Tibial nerve (tissue), 4 donors: Measurements from ENCODE around the gene FANK1. TPM values are rescaled to one million over a fixed set of nuclear protein-coding genes. Genes with fewer than 3 reads are reported as not detected.

Source experiments
- DNase-seq, 2 donors: peaks; one replicate each; pipeline ENCODE4 v3.0.0-alpha.2; 2019; ENCODE audit warnings: low spot score in 2 of 2
- H3K27ac ChIP-seq, 4 donors: fragments of 200-600 bp; sonication (generic) in 3 of 4; one replicate each; pipeline ENCODE4 v1.5.1; 2017 to 2019; ENCODE audit warnings: mild to moderate bottlenecking in 1 of 4
- H3K27me3 ChIP-seq, 2 donors: fragments of 200-600 bp; sonication (generic) in 1 of 2; one replicate each; pipeline versions ENCODE4 v1.5.1 to v1.6.0; 2017 to 2019
- H3K36me3 ChIP-seq, 3 donors: fragments of 200-600 bp; sonication (generic); one replicate each; pipeline ENCODE4 v1.5.1; 2018 to 2019
- H3K4me1 ChIP-seq, 4 donors: fragments of 200-600 bp; sonication (generic) in 3 of 4; one replicate each; pipeline ENCODE4 v1.5.1; 2017 to 2019
- H3K4me3 ChIP-seq, 4 donors: fragments of 200-600 bp; sonication (generic) in 3 of 4; one replicate each; pipeline ENCODE4 v1.5.1; 2017 to 2019; ENCODE audit warnings: mild to moderate bottlenecking in 1 of 4, moderate library complexity in 1 of 4
- H3K9me3 ChIP-seq, 4 donors: fragments of 200-600 bp; sonication (generic) in 3 of 4; one replicate each; pipeline ENCODE4 v1.5.1; 2017 to 2019
- EP300 ChIP-seq, 2 donors: sonication (generic); formaldehyde crosslinking; IDR thresholded peaks; one replicate each; pipeline ENCODE4 v1.6.1; 2017; ENCODE audit warnings: antibody characterized with exemption in 2 of 2, mild to moderate bottlenecking in 1 of 2
- POLR2A ChIP-seq, 2 donors: fragments of 450-650 bp; IDR thresholded peaks; one replicate each; pipeline ENCODE4 v1.6.1; 2017; ENCODE audit warnings: antibody characterized with exemption in 2 of 2, mild to moderate bottlenecking in 2 of 2, moderate library complexity in 2 of 2
- WGBS, 2 donors: methylation state at CpG; one replicate each; pipeline ENCODE4 v1.1.5; 2018; 5-methylcytosine and 5-hydroxymethylcytosine counted together
- total RNA-seq, 4 donors: library from RNA; depleted of rRNA; stranded (reverse); fragments of >200 nt; gene quantifications; one replicate each; pipeline ENCODE4 v1.1.0, GENCODE V29; 2016
- TF ChIP-seq, protein P1 (sequence below), 5 experiments: fragments of 200-600 bp in 3 of 5; fragments of 450-650 bp in 2 of 5; sonication (generic) in 3 of 5; IDR thresholded peaks; one replicate each; pipeline ENCODE4 v1.5.1; 2016 to 2019; ENCODE audit warnings: antibody characterized with exemption in 5 of 5, mild to moderate bottlenecking in 3 of 5, moderate library complexity in 2 of 5

Gene FANK1
- total RNA-seq, 4 donors from 2014 or later = 0.59 to 6.6 (median 3.4) TPM

GRCh38 chr10:125984346-125984745 lies 88.0 kb downstream of the FANK1 start:
- H3K27me3 ChIP-seq = no peaks in the 10 kb centered on the region
- 42 to 56% methylated on average over 4 of the region's 4 CpGs for WGBS, 2 donors
- no peak overlapping the region for H3K27ac ChIP-seq
- no peak overlapping the region for H3K4me3 ChIP-seq
- no peak for TF ChIP-seq POLR2A (IDR thresholded peaks at IDR 0.05)
- no peak for TF ChIP-seq EP300 (IDR thresholded peaks at IDR 0.05)
- no peaks in the 10 kb centered on the region for H3K4me1 ChIP-seq
- no peaks in the 10 kb centered on the region for H3K36me3 ChIP-seq
- DNase-seq = no peak
- no peaks in the 10 kb centered on the region for H3K9me3 ChIP-seq

DNA sequence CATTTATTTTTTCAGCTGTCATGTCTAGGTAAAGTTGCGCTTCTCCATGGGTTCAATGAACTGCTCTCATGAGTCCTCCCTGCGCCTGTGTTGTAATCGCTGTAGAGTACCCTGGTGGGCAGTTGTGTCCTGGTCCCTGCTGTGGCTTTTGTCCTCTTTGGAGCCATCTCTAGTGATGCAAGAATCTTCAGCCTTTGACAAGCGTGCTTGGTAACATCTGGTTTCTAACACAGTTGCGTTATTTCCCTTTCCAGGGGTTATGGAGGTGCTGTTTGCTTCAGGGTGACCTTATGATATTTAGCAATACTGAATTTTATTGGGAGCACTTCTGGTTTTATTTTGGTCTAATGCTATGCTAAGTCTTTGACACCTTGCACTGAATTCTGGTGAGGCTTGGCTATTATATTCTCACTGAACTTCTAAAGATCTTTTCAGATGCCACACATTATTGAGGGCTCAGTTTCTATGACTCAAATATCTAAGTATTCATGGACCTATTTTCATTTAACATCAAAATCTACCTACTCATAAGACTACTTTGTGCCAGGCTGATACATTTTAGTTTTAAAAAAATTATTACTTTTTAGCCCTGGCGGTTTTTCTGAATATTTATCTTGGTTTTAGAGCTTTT lies 88.6 kb downstream of the FANK1 start:
- 91 to 93% methylated on average over 6 of the region's 6 CpGs for WGBS, 2 donors
- Histone ChIP-seq H3K4me1 (no peaks in the 10 kb centered on the region), H3K27me3 (no peaks in the 10 kb centered on the region), H3K27ac (no peak overlapping the region), H3K36me3 (no peaks in the 10 kb centered on the region), H3K9me3 (no peaks in the 10 kb centered on the region), H3K4me3 (no peak overlapping the region)
- DNase-seq = no peak
- TF ChIP-seq, protein P1, sequence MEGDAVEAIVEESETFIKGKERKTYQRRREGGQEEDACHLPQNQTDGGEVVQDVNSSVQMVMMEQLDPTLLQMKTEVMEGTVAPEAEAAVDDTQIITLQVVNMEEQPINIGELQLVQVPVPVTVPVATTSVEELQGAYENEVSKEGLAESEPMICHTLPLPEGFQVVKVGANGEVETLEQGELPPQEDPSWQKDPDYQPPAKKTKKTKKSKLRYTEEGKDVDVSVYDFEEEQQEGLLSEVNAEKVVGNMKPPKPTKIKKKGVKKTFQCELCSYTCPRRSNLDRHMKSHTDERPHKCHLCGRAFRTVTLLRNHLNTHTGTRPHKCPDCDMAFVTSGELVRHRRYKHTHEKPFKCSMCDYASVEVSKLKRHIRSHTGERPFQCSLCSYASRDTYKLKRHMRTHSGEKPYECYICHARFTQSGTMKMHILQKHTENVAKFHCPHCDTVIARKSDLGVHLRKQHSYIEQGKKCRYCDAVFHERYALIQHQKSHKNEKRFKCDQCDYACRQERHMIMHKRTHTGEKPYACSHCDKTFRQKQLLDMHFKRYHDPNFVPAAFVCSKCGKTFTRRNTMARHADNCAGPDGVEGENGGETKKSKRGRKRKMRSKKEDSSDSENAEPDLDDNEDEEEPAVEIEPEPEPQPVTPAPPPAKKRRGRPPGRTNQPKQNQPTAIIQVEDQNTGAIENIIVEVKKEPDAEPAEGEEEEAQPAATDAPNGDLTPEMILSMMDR (IDR thresholded peaks at IDR 0.05) = no peak
- TF ChIP-seq POLR2A (IDR thresholded peaks at IDR 0.05) (no peak), EP300 (IDR thresholded peaks at IDR 0.05) (no peak)

DNA sequence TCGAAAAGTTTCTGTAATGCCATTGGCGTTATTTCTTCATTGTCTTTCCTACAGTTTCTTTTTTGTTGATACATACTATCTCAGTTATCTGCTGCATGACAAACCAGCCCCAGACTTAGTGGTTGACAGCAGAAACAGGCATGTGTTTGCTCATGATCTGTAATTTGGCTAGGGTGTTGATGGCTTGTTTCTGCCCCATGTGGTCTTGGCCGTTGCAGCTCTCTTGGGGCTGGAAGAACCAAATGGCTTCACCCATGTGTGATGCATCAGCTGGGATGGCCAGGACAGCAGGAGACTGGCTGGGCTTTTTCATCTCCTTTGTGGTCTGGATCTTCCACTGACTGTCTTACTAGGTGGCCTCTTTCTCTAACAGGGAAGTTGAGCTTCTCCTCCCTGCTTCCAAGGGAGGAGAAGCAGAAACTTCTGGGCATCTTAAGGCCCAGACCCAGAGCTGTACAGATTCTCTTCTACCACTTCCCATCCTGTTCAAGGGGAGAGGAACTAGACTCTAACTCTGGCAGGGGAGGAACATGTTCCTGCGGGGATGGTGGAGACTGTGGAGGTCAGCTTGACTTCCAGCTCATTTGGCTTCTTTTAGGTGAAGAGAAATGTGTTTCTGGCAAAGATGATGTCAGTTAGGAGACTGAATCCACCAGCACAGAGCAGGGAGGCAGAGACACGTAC lies 89.3 kb downstream of the FANK1 start:
- no peak overlapping the region for H3K4me3 ChIP-seq
- no peaks in the 10 kb centered on the region for H3K4me1 ChIP-seq
- no peaks in the 10 kb centered on the region for H3K9me3 ChIP-seq
- H3K36me3 ChIP-seq = no peaks in the 10 kb centered on the region
- TF ChIP-seq EP300 (IDR thresholded peaks at IDR 0.05) = no peak
- TF ChIP-seq, protein P1 (IDR thresholded peaks at IDR 0.05) = no peak
- TF ChIP-seq POLR2A (IDR thresholded peaks at IDR 0.05) = no peak
- no peak for DNase-seq
- 91 to 93% methylated on average over 5 of the region's 5 CpGs for WGBS, 2 donors
- H3K27ac ChIP-seq = no peak overlapping the region
- H3K27me3 ChIP-seq = no peaks in the 10 kb centered on the region

GRCh38 chr10:125989791-125990190 lies 93.4 kb downstream of the FANK1 start:
- no peak overlapping the region for H3K4me3 ChIP-seq
- H3K9me3 ChIP-seq = no peaks in the 10 kb centered on the region
- 95 to 97% methylated on average over 5 of the region's 5 CpGs for WGBS, 2 donors
- no peaks in the 10 kb centered on the region for H3K4me1 ChIP-seq
- no peak for DNase-seq
- H3K36me3 ChIP-seq = no peaks in the 10 kb centered on the region
- H3K27ac ChIP-seq = no peak overlapping the region
- no peaks in the 10 kb centered on the region for H3K27me3 ChIP-seq
- TF ChIP-seq EP300 (IDR thresholded peaks at IDR 0.05) (no peak), POLR2A (IDR thresholded peaks at IDR 0.05) (no peak)
- TF ChIP-seq, protein P1 (IDR thresholded peaks at IDR 0.05) = no peak

- TF ChIP-seq POLR2A (IDR thresholded peaks at IDR 0.05) (no peak), EP300 (IDR thresholded peaks at IDR 0.05) (no peak)
- TF ChIP-seq, protein P1 (IDR thresholded peaks at IDR 0.05) = no peak
- no peaks in the 10 kb centered on the region for H3K4me1 ChIP-seq
- WGBS, 2 donors = 100% methylated on average over 2 of the region's 2 CpGs
Observed at GRCh38 chr10:125990974-125991373, 94.6 kb downstream of the FANK1 start.

More at GRCh38 chr10:125990974-125991373, 94.6 kb downstream of the FANK1 start:
- DNase-seq = no peak
- Histone ChIP-seq H3K4me3 (no peak overlapping the region), H3K27me3 (no peaks in the 10 kb centered on the region), H3K27ac (no peak overlapping the region), H3K9me3 (no peaks in the 10 kb centered on the region), H3K36me3 (no peaks in the 10 kb centered on the region)
